Dedifferentiated amniotic fluid mesenchymal stem cell (primary cell): ENCODE measurements around the gene FYB1.
"Not testable (repeated sequence)": the region's sequence is repeated elsewhere in the genome, so short reads cannot be mapped to it uniquely, and the experiment has no call there.

Experiments used
- DNase-seq: peaks from one replicate; pipeline ENCODE4 v3.0.0-alpha.2; 2016; ENCODE audit errors: extremely low spot score

FYB1 gene, protein sequence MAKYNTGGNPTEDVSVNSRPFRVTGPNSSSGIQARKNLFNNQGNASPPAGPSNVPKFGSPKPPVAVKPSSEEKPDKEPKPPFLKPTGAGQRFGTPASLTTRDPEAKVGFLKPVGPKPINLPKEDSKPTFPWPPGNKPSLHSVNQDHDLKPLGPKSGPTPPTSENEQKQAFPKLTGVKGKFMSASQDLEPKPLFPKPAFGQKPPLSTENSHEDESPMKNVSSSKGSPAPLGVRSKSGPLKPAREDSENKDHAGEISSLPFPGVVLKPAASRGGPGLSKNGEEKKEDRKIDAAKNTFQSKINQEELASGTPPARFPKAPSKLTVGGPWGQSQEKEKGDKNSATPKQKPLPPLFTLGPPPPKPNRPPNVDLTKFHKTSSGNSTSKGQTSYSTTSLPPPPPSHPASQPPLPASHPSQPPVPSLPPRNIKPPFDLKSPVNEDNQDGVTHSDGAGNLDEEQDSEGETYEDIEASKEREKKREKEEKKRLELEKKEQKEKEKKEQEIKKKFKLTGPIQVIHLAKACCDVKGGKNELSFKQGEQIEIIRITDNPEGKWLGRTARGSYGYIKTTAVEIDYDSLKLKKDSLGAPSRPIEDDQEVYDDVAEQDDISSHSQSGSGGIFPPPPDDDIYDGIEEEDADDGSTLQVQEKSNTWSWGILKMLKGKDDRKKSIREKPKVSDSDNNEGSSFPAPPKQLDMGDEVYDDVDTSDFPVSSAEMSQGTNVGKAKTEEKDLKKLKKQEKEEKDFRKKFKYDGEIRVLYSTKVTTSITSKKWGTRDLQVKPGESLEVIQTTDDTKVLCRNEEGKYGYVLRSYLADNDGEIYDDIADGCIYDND

DNA sequence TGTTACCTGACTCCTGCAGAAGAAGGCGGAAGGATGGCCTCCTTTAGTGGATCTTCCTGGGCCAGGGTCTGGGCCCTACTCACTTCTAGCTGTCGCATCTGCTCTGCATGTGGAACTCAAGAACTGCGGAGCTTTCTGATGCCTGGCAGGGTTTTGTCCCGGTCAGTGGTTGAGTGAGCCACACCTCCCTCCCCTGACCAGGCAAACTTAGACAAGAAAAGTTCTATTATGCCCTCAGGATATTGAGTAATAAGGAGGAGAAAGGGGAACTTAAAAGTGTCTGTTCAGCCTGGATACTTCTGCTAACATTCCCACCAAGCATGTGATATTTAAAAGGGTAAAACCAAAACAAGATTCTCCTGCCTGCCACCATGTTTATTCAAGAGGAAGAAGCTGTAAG, at the start of gene FYB1:
FYB1 (minus strand) TSS at position 127 of the 400 bp plus-strand sequence. CDS start 16,603 bp downstream, outside the sequence.
- DNase-seq: no peak

DNA sequence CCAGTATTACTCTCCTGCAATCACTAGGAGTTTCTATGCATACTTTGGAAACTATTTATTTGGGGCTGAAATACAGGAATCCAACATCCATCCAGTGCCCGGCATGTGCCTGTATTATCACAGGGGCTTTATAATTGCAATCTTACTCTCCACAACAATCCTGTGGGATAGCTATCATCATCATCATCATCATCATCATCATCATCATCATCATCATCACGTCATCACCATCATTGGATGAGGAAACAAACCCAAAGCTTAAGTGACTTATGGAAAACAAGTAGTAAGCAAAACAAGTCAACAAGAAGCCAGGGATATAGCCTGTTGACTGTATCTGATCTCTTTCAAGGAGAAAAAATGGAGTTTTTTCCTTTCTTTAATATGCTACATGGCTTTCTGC, 47.8 kb upstream of the FYB1 start:
- no peak for DNase-seq

DNA sequence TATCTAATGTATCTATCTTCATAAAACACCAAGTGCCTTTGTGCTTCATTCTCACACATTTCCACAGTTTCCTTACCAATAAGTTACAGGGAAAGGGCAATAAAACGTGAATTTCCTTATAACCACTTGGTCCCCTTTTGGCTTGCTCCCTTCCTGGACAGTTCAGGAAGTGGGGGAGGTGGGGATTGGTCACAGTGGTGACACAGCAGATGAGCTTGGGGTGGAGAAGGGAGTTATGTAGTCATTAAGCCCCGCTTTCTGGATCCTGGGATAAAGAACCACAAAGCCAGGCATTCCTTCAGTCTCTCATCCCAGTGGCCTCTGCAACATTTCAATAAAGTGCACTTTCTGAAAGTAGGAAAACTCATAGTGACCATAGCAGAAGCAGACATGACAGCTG, 47.1 kb upstream of the FYB1 start:
- DNase-seq: no peak

DNA sequence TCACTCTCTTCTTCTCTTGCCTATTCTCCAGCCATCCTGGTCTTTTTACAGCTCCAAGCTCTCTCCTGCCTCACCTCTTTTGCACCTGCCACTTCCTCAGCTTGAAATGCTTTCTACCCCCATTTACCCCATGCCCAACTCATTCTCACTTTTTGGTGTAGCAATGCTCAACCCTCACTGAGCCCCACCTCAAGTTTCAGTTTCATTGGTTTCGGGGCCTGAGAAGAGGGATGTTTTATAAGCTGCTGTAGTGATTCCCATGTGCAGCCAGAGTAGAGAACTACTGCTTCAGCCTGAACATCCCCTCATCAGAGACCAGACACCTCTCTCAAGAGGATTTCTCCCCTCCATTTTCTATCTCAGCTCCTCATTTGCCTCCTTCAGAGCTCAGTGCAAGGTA, 45.2 kb upstream of the FYB1 start:
- no peak for DNase-seq

DNA sequence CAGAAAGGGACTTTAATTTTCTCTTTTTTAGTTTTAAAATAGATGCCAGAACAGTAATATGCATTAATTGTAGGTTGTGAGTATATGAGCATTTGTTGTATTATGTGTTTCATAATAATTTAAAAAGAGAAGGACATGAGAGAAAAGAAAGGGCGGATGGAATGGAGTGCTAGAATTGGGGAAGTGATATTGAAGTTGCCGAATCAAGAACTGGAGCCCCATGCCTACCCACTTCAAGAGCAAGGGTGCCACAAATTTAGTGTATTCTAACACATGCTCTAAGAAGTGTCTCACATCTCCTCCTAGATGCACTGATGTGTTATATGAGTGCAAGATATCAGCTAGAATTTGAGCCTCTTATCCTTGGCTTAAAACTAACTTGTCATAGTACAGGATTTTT, 43.6 kb upstream of the FYB1 start:
- DNase-seq: no peak

DNA sequence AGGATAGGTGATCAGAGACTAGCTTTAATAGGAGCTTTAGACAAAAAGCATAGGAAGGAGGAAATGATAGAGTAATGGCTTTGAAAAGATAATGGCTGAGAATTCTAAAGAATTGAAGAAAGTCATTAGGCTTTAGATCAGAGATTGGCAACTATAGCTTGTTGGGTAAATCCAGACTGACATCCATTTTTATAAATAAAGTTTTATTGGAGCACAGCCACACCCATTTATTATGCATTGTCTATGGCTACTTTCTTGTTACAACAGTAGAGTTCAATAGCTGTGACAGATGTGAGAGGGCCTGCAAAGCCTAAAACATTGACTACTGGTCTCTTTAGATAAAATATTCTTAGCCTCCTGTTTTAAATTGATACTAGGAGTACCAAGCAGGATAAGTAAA, 40.7 kb upstream of the FYB1 start:
- DNase-seq: no peak

DNA sequence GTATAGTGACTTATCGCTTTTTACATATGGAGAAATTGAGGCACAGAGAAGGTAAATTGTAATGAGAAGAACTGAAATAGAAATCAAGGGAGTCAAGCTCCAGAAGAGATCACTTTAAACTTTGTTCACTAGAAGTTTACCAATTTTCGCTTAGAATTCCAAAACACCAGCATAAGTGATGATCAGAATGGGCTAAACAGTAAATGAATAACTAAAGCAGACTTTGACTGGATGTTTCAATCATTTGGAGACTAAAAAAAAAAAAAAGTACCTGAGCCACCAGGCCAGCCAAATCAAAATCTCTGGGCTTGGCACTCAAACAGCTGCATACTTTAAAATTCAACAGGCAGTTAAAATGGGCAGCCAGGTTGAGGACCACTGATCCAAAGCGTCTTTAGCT, 38.2 kb upstream of the FYB1 start:
- no peak for DNase-seq

DNA sequence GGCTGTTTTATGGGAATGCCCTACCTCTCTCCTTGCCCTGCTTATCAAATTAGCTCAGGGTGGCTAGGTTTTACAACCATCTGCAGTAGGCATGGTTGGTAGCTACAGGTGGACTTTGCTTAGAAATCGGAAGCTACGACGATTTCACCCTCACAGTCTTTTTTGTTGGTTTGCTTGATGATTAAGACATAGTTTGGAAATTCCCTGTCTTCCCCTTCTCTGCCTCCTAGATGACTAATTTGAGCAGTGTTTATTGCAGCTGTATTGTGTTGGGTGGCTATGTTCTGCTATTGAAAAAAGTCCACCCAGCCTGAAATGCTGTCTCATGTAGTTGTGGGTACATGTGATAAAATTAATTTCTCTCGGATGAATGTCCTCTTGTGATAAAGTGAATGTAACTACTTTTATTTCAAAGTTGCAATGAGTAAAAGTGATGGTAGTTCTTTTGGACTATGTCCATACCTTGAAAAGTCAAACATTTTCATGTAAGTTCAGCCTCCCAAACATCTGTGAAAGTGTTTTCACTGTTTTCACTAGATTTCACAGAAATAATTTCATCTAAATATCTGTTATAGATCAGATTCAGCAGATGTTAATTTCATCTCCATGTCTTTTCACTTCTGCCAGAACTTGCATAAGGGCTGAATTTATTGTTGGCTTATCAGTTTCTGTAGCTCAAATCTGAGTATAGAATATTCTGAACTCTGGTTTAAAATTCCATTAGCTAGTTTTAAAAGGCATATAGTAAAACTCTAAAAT, 37.3 kb upstream of the FYB1 start:
- peak; percentile 77 for DNase-seq

DNA sequence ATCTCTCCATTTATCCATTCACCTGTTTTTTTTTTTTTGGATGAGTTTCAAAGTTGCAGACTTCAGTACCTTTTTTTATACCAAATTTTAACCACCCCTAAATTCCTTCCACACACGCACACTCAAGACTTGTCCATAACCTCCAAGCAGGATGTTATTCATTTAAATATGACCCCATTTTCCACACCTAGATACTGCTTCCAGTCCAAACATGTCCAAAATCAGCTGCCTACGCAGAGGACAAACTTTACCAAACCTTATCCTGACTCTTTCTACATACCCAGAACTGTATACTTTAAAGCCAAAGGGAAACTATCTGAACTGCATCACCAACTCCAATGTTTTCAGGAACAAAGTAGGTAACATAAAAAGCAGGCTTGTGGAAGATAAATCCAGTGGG, 36.0 kb upstream of the FYB1 start:
- no peak for DNase-seq

DNA sequence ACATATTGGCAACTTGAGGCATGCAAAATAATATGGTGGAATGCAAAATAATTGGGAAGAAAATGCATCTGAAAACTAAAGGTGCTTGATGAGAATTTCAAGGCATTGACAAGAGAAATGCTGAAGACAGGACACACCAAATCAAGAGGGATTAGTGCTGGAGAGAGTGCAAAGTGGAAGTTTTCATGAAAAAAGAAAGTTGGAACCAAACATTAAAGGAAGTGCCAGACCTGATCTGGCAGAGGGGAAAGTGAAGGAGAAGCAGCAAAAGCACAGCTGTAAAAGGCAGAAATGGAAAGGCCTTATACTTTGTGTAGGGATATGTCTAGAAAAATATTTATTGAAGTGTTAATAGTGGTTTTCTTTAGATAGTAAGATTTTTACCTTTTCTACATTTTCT, 35.3 kb upstream of the FYB1 start:
- no peak for DNase-seq

DNA sequence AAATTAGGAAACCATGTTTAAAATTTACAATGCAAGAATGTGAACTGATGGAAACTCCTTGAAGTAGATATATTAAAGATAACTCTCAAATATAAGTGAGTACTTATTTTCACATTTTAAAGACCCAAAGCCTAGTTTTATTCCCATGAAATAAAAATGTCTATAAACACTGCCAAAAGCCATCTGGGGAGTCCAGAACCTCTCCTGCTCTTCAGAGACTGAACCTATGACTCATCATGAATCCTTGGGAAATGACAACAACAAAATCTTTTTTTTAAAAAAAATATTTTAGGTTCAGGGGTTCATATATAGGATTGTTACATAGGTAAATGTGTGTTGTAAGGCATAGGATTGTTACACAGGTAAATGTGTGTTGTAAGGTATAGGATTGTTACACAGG, 33.8 kb upstream of the FYB1 start:
- DNase-seq: no peak

DNA sequence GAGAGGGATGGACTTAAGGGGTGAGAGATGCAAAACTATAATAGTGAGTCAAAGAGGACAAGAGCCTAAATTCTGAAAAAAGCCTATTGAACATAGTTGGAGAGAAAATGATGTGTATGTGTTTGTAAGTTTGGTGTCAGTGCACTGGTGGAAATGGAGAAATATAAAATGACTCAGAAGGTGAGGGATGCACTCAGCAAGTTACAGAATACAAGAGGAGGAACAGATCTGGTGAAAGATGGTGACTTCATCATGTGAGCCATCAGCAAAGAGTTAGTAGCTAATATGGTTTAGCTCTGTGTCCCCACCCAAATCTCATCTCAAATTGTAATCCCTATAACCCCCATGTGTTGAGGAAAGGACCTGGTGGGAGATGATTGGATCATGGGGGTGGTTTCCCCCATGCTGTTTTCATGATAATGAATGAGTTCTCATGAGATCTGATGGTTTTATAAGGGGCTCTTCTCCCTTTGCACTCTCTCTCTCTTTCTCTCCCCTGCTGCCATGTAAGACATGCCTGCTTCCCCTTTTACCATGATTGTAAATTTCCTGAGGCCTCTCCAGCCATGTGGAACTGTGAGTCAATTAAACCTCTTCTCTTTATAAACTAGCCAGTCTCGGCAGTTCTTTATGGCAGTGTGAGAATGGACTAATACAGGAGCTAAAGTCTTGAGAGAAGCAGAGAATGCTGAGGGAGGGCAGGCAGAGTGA, 30.4 kb upstream of the FYB1 start:
- DNase-seq: no peak

DNA sequence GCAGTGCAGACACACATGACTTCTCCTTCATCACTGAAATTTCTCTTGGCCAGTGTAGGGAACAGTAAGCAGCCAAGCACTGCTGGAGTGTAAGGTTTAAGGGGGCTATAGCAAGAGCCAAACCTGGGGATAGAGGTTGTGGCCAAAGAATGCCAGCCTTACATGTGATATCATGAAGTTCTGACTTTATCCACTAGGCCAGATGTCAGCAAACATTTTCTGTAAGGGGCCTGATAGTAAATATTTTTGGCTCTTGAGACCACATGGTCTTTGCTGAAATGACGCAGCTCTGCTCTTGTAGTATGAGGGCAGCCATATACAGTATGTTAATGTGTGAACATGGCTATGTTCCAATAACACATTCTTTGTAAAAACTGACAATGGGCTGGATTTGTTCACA, 29.7 kb upstream of the FYB1 start:
- no peak for DNase-seq

DNA sequence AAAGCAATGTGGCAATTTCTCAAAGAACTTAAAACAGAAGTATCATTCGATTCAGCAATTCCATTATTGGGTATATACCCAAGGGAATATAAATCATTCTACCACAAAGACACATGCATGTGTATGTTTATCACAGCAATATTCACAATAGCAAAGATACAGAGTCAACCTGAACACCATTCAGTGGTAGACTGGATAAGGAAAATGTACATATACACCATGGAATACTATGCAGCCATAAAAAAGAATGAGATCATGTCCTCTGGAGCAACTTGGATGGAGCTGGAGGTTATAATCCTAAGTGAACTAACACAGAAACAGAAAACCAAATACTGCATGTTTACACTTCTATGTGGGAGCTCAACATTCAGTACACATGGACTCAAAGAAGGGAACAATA, 21.4 kb upstream of the FYB1 start:
- no peak for DNase-seq

DNA sequence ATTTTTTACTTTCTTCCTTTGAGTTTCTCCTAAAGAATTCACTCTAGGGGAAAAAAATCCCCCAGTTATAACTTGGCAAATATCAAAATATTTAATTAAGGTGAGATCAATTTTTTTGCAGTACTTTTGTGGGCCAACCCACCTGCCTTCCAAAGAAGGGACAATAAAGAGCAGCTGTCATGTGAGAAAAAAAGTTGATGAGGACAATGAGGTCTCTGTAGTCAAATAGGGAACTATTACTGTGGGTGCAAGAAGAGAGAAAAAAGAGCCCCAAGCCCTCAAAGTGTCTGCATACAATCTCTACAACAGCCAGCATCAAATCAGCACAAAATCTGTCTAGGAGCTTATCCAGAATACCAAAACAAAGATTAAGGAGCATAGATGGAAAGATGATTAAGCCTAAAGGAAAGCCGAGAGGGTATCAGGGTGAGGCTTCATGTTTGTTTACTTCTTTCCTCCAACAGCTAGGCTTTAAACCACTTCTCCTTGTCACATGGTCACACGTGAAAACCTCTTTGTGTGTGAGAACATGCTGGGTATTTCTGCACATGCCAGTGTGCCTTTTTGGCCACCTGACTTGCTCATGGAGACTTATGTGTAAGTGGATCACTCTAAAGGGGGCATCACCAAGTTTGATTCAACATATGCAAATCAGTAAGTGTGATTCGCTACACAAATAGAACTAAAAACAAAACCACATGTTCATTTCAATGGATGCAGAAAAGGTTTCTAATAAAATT, 19.2 kb upstream of the FYB1 start:
- no peak for DNase-seq

DNA sequence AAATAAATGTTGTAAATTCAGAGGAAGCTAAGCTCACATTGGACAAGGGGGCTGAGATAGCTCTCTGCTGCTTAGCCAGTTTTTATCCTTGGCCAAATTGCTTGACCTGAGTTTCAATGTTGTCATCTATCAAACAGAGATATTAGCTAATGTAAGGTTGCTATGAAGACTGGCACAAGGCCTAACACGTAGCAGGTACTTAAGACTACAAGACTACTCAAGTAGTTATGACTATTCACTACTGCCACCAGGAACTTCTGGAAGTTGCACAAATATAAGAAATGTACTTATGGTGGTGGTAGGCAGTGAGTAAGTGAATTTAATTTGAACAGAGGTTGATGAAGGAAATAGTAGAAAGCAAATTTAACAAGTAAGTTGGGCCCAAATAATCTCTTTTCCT, 17.4 kb upstream of the FYB1 start:
- no peak for DNase-seq

DNA sequence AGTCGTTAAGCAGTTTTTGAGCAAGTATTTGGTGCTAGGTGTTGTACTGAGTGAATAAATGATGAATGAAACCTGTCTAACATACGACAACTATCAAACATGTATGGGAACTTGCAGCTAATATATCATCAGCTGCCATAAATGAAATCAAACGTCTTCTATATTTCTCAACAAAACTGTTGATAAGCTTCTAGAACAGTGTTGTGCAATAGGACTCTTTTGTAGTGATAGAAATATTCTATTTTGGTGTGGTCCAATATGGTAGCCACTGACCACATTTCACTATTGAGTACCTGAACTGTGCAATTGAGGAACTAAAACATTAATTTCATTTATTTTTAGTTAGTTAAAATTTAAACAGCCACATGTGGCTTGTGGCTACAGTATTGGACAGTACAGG, 16.3 kb upstream of the FYB1 start:
- DNase-seq: no peak

DNA sequence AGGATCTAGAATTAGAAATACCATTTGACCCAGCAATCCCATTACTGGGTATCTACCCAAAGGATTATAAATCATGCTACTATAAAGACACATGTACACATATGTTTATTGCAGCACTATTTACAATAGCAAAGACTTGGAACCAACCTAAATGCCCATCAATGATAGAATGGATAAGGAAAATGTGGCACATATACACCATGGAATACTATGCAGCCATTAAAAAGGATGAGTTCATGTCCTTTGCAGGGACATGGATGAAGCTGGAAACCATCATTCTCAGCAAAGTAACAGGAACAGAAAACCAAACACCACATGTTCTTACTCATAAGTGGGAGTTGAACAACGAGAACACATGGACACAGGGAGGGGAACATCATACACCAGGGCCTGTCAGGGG, 15.1 kb upstream of the FYB1 start:
- DNase-seq: not testable (repeated sequence)

DNA sequence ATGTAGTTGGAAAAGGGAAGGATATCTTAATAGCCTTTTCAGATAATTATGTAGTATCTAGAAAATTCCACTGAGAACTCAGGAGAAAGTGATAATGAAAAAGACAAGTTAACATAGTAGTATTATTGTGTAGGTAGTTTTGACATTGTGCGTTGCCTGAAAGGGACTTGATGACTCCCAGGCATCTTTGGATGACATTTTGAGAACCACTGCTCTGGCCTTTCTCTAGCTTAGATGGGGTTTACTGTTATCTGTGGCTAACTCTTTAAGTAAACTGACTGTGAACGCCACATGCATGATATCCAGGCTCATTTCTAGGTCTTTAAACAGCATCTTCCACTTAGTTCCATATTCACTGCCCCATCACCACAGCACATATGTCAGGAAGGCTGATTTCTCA, 14.4 kb upstream of the FYB1 start:
- DNase-seq: no peak

DNA sequence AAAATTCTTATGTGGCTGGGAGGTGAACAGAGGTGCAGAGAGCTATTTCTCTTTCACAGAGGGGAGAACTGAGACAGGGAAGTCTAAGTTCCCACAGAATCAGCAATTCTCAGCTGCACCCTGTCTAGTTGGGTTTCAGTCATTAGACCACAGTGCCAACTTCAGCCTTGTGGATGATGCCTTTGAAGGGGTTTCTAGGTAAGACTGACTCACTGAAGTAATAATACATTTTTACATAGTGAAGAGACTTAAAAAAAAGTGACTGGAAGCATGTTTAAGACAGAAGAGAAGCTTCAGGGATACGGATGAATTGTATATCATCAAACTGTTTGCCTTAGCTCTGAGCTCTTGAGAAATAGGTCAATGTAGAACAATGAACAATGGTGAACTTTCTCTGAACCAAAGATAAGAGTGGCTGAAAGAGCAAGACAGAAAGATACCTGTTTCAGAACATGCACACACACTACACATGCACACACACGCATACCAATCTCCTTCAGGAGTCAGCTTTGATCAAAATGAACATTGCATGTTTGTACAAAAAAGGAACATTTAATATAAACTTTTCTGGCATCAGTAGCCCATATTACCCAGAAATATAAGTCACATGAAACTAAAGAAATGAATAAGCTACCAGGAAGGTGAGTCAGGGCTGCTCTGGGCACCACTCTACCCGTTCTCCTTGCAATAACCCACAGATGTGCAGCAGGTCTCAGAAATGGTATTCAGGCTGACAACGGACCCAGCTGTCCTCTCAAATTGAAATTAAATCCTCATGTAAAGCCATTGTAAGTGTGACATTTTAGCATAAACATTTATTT, 12.6 kb upstream of the FYB1 start:
- no peak for DNase-seq
